Psoas muscle (tissue), 8 donors: Measurements from ENCODE around the gene ARL4C. TPM values are rescaled to one million over a fixed set of nuclear protein-coding genes. Genes with fewer than 3 reads are reported as not detected.

ENCODE experiments used
- ATAC-seq, 4 donors: fragments of 200-7000 bp; cut with Tn5 transposase; one replicate each; pipeline ENCODE4 v1.9.1; 2020; ENCODE audit warnings: moderate library complexity in 3 of 4, mild to moderate bottlenecking in 2 of 4
- DNase-seq, 2 donors: peaks; one replicate each; pipeline ENCODE4 v3.0.0-alpha.2; 2020
- H3K27ac ChIP-seq: fragments of 200-600 bp; one replicate; pipeline ENCODE4 v1.8.0; 2022
- H3K27me3 ChIP-seq, 3 donors: fragments of 200-600 bp in 1 of 3; one replicate each; pipeline versions ENCODE4 v1.6.1 to v1.8.0; 2013 to 2022; ENCODE audit warnings: low read length in 2 of 3, mild to moderate bottlenecking in 2 of 3, moderate library complexity in 1 of 3; ENCODE audit not compliant: insufficient read depth in 3 of 3
- H3K36me3 ChIP-seq, 2 donors: fragments of 200-600 bp in 1 of 2; one replicate each; pipeline versions ENCODE4 v1.6.1 to v1.8.0; 2013 to 2022; ENCODE audit warnings: low read depth in 1 of 2, mild to moderate bottlenecking in 1 of 2, moderate library complexity in 1 of 2; ENCODE audit not compliant: insufficient read depth in 1 of 2
- H3K4me1 ChIP-seq: fragments of 200-600 bp; one replicate; pipeline ENCODE4 v1.8.0; 2022
- H3K4me3 ChIP-seq: fragments of 200-600 bp; one replicate; pipeline ENCODE4 v1.8.0; 2022; ENCODE audit warnings: mild to moderate bottlenecking
- H3K9me3 ChIP-seq: fragments of 200-600 bp; one replicate; pipeline ENCODE4 v1.8.0; 2022
- CTCF ChIP-seq: fragments of 200-600 bp; IDR thresholded peaks from one replicate; pipeline ENCODE4 v1.8.0; 2022; ENCODE audit warnings: antibody characterized with exemption
- WGBS, 3 donors: extraction: QIAGEN DNeasy Blood & Tissue Kit; methylation state at CpG; one replicate each; pipeline versions ENCODE4 v1.1.6 to v1.1.7; 2013; 5-methylcytosine and 5-hydroxymethylcytosine counted together
- intact Hi-C, 2 donors: fragments of 100-400 bp; cut with DNase I; formaldehyde crosslinking; loops; one replicate each; pipeline versions ENCODE4 v1.11.0 to v1.14.2; 2022
- polyA plus RNA-seq, 3 donors: library from polyadenylated mRNA; stranded (reverse); fragments of 200-250 nt; gene quantifications; one replicate each; pipeline ENCODE4 v1.2.3, GENCODE V29; 2013
- total RNA-seq, 4 donors: library from RNA; stranded (reverse); fragmentation: NEBNext Ultra II Directional in 2 of 4; extraction: Animal tissue kit (Norgen Biotek cat#: 25700) in 2 of 4; gene quantifications; one replicate each; pipeline versions ENCODE4 v1.2.1 to v1.2.4, GENCODE V29; 2021 to 2023
- donor health status: healthy with polysubstance abuse.
- donor health status: DM: no; HTN: no; CAD: no; lungs with moderate emphysema.
- donor health status: Bipolar disorder and iron deficiency.
- donor health status: healthy.
- donor health status: DM: yes; HTN: yes; CAD: no.
- donor health status: DM: no; HTN: no; CAD: no.
- donor health status: DM: no; HTN: no; CAD: no.
- donor health status: DM: yes; HTN: yes; CAD: no.

The ARL4C gene
- total and polyA plus RNA-seq, 7 donors, result 0.34 to 1.6 (median 1.1) TPM

GRCh38 chr2:234444893-234445292, 52.0 kb downstream of the ARL4C start:
- DNase-seq, result peak in 1 of 2 donors; percentile 23
- TF ChIP-seq CTCF, result no peak

GRCh38 chr2:234444242-234444730, 52.6 kb downstream of the ARL4C start:
- Histone ChIP-seq H3K36me3 (no peaks in the 10 kb centered on the region), H3K27me3 (no peaks in the 10 kb centered on the region), H3K4me3 (no peak overlapping the region), H3K27ac (no peak overlapping the region), H3K4me1 (no peaks in the 10 kb centered on the region), H3K9me3 (no peaks in the 10 kb centered on the region)
- DNase-seq (no peak), ATAC-seq (no peak)
- intact Hi-C loops, result no loop called here
- no peak for TF ChIP-seq CTCF
- 86 to 91% (median 87%) methylated on average over 4 of the region's 4 CpGs for WGBS, 3 donors

More at GRCh38 chr2:234444893-234445292, 52.0 kb downstream of the ARL4C start:
- ATAC-seq, result peak in 3 of 4 donors; percentile 38 to 62 (median 40)
- Histone ChIP-seq H3K4me3 (no peak overlapping the region), H3K27ac (no peak overlapping the region), H3K27me3 (no peaks in the 10 kb centered on the region), H3K36me3 (no peaks in the 10 kb centered on the region), H3K4me1 (no peaks in the 10 kb centered on the region), H3K9me3 (no peaks in the 10 kb centered on the region)
- intact Hi-C loops, result no loop called here
- 45 to 63% (median 50%) methylated on average over 10 of the region's 10 CpGs for WGBS, 3 donors
